Progenitor cell of endocrine pancreas (in vitro differentiated cells): Measurements from ENCODE around the gene ANKRD29. TPM values are rescaled to one million over a fixed set of nuclear protein-coding genes. Genes with fewer than 3 reads are reported as not detected.
"Not testable (repeated sequence)": the region's sequence is repeated elsewhere in the genome, so short reads cannot be mapped to it uniquely, and the experiment has no call there.

Experiments
- DNase-seq: peaks from one replicate; pipeline ENCODE4 v3.0.0; 2021; ENCODE audit warnings: low spot score; ENCODE audit not compliant: unreplicated experiment
- H3K27ac Mint-ChIP-seq: 2 replicates; pipeline ENCODE4 v1.8.0; 2021; ENCODE audit warnings: mild to moderate bottlenecking, moderate library complexity, mixed read lengths
- H3K27me3 Mint-ChIP-seq: 2 replicates; pipeline ENCODE4 v1.8.0; 2021; ENCODE audit warnings: mixed read lengths
- H3K36me3 Mint-ChIP-seq: 2 replicates; pipeline ENCODE4 v1.8.0; 2022; ENCODE audit warnings: mixed read lengths; ENCODE audit not compliant: insufficient read depth
- H3K4me1 Mint-ChIP-seq: 2 replicates; pipeline ENCODE4 v1.8.0; 2021; ENCODE audit warnings: low read depth, mixed read lengths
- H3K4me3 Mint-ChIP-seq: 2 replicates; pipeline ENCODE4 v1.8.0; 2021; ENCODE audit warnings: low read depth, mild to moderate bottlenecking, moderate library complexity, mixed read lengths
- H3K9me3 Mint-ChIP-seq: 2 replicates; pipeline ENCODE4 v1.8.0; 2021; ENCODE audit warnings: low read depth, mixed read lengths
- CTCF ChIP-seq: fragments of 200-600 bp; sonication (generic); IDR thresholded peaks from one replicate; pipeline ENCODE4 v1.5.0; 2021; ENCODE audit warnings: antibody characterized with exemption, mild to moderate bottlenecking; ENCODE audit not compliant: unreplicated experiment
- total RNA-seq: library from RNA; stranded (reverse); gene quantifications from 2 replicates; pipeline ENCODE4 v1.2.1, GENCODE V29; 2021

ANKRD29 gene
- total RNA-seq, 1 donor from 2014 or later = 0.41 TPM

GRCh38 chr18:23614891-23615290 is 47.8 kb downstream of the ANKRD29 start:
- DNase-seq = no peak
- no peak for TF ChIP-seq CTCF
- H3K4me1 Mint-ChIP-seq = peaks cover 20% of the 10 kb centered on the region
- no peaks in the 10 kb centered on the region for H3K36me3 Mint-ChIP-seq
- H3K9me3 Mint-ChIP-seq = no peaks in the 10 kb centered on the region
- H3K27me3 Mint-ChIP-seq = peaks cover 29% of the 10 kb centered on the region
- H3K27ac Mint-ChIP-seq = no peak overlapping the region
- no peak overlapping the region for H3K4me3 Mint-ChIP-seq

GRCh38 chr18:23614413-23614812 is 48.3 kb downstream of the ANKRD29 start:
- TF ChIP-seq CTCF = no peak
- H3K4me3 Mint-ChIP-seq = no peak overlapping the region
- no peak overlapping the region for H3K27ac Mint-ChIP-seq
- peaks cover 29% of the 10 kb centered on the region for H3K27me3 Mint-ChIP-seq
- H3K36me3 Mint-ChIP-seq = no peaks in the 10 kb centered on the region
- no peaks in the 10 kb centered on the region for H3K9me3 Mint-ChIP-seq
- H3K4me1 Mint-ChIP-seq = peaks cover 23% of the 10 kb centered on the region
- DNase-seq = no peak

GRCh38 chr18:23613091-23613475 is 49.6 kb downstream of the ANKRD29 start:
- DNase-seq, H3K4me3 Mint-ChIP-seq, H3K27ac Mint-ChIP-seq, H3K9me3 Mint-ChIP-seq, H3K36me3 Mint-ChIP-seq: not testable (repeated sequence)
- Mint-ChIP-seq H3K4me1 (peaks cover 20% of the 10 kb centered on the region), H3K27me3 (peaks cover 33% of the 10 kb centered on the region)

GRCh38 chr18:23612434-23613090 is 50.1 kb downstream of the ANKRD29 start:
- no peak for TF ChIP-seq CTCF
- Mint-ChIP-seq H3K36me3 (no peaks in the 10 kb centered on the region), H3K4me1 (peaks cover 15% of the 10 kb centered on the region), H3K27me3 (peaks cover 33% of the 10 kb centered on the region), H3K4me3 (no peak overlapping the region), H3K27ac (no peak overlapping the region), H3K9me3 (no peaks in the 10 kb centered on the region)
- DNase-seq = no peak

GRCh38 chr18:23609390-23610023 is 53.2 kb downstream of the ANKRD29 start:
- no peaks in the 10 kb centered on the region for H3K36me3 Mint-ChIP-seq

More at GRCh38 chr18:23609390-23610023, 53.2 kb downstream of the ANKRD29 start:
- Mint-ChIP-seq H3K27me3 (peaks cover 37% of the 10 kb centered on the region), H3K9me3 (no peaks in the 10 kb centered on the region), H3K4me3 (no peak overlapping the region), H3K27ac (no peak overlapping the region), H3K4me1 (peaks cover 14% of the 10 kb centered on the region)
- TF ChIP-seq CTCF = no peak
- DNase-seq = no peak
